ENCODE data around the gene ZNF638. TPM values are rescaled to one million over a fixed set of nuclear protein-coding genes. Genes with fewer than 3 reads are reported as not detected.

Gene ZNF638
- total and polyA plus RNA-seq, 9 of the 15 experiments (the other 6 are each of a cell fraction or from before 2014, with no cell fraction given): 53.3 to 165 (median 98.8) TPM

DNA sequence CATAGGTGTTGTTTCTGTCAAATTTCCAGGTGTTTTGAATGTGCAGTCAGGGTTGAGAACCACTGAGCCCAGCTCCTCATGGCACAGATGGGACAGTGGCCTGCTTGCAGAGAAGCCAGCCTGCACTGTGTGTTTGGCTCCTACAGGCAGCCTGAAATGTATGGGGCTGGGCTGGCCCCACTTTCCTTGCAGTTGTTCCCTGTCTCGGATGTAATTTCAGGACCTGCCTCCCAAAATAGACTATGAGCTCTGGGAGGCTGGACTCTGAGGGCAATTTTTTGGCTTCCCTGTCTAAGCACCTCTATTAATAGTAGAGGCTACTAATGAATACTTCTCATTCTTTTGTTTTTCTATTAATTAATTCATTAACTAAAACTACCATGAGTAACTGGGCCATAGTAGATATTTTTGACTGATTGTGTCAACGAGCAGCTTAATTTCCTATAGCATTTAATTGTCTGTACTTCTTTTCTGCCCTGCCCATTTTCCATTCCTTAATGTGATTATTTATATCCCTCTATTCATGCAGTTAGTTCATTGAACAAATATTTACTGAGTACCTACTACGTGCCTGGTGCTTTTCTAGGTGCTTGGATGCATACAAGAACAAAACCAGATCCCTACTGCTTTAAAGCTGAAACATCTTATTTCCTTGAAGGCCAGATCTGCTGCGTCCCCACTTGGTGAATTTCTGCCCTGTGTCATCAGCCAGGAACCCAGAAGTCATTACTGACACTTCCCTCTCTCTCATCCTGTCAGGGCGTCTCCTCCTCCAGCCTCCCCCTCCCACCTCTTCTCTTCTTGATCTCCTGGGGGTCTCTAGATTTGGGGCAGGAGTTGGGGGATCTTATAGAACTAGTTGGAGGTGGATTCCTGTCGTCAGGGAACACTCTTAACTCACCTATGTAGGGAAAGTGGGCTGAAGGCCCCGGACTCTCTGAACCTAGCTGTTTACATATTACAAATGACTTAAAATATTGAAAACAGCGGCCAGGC, 138.1 kb downstream of the ZNF638 start (continued):
- TF ChIP-seq, protein P1, sequence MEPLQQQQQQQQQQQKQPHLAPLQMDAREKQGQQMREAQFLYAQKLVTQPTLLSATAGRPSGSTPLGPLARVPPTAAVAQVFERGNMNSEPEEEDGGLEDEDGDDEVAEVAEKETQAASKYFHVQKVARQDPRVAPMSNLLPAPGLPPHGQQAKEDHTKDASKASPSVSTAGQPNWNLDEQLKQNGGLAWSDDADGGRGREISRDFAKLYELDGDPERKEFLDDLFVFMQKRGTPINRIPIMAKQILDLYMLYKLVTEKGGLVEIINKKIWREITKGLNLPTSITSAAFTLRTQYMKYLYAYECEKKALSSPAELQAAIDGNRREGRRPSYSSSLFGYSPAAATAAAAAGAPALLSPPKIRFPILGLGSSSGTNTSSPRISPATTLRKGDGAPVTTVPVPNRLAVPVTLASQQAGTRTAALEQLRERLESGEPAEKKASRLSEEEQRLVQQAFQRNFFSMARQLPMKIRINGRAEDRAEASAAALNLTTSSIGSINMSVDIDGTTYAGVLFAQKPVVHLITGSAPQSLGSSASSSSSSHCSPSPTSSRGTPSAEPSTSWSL (CRISPR knock-in tag; IDR thresholded peaks at IDR 0.05; ENCODE audit: borderline replicate concordance): no peak
- TF ChIP-seq, protein P2, sequence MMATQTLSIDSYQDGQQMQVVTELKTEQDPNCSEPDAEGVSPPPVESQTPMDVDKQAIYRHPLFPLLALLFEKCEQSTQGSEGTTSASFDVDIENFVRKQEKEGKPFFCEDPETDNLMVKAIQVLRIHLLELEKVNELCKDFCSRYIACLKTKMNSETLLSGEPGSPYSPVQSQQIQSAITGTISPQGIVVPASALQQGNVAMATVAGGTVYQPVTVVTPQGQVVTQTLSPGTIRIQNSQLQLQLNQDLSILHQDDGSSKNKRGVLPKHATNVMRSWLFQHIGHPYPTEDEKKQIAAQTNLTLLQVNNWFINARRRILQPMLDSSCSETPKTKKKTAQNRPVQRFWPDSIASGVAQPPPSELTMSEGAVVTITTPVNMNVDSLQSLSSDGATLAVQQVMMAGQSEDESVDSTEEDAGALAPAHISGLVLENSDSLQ (IDR thresholded peaks at IDR 0.05): peak; percentile 74
- TF ChIP-seq POLR2H (tag; IDR thresholded peaks at IDR 0.05; ENCODE audit: low read depth): peak; percentile 61
- no peak for TF ChIP-seq JUN (IDR thresholded peaks at IDR 0.05; ENCODE audit: borderline replicate concordance, low read depth, low read length)
- TF ChIP-seq JUN (CRISPR knock-in tag; IDR thresholded peaks at IDR 0.05; ENCODE audit: borderline replicate concordance): no peak
- 0 out of 2 replicates have a peak, but pooled peaks have one; percentile 20 for TF ChIP-seq L3MBTL2 (IDR thresholded peaks at IDR 0.05)
- TF ChIP-seq, protein P3, sequence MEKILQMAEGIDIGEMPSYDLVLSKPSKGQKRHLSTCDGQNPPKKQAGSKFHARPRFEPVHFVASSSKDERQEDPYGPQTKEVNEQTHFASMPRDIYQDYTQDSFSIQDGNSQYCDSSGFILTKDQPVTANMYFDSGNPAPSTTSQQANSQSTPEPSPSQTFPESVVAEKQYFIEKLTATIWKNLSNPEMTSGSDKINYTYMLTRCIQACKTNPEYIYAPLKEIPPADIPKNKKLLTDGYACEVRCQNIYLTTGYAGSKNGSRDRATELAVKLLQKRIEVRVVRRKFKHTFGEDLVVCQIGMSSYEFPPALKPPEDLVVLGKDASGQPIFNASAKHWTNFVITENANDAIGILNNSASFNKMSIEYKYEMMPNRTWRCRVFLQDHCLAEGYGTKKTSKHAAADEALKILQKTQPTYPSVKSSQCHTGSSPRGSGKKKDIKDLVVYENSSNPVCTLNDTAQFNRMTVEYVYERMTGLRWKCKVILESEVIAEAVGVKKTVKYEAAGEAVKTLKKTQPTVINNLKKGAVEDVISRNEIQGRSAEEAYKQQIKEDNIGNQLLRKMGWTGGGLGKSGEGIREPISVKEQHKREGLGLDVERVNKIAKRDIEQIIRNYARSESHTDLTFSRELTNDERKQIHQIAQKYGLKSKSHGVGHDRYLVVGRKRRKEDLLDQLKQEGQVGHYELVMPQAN (IDR thresholded peaks at IDR 0.05; ENCODE audit: borderline replicate concordance): no peak
- peak; percentile 65; the same call in 1 of the 2 replicates for TF ChIP-seq SMAD4 (CRISPR knock-in tag; conservative IDR thresholded peaks at IDR 0.05)
- TF ChIP-seq ZNF133 (CRISPR knock-in tag; IDR thresholded peaks at IDR 0.05): no peak
- peak; percentile 26; the same call in 1 of the 2 replicates for TF ChIP-seq BCL6 (CRISPR knock-in tag; IDR thresholded peaks at IDR 0.05)
- TF ChIP-seq, protein P4, sequence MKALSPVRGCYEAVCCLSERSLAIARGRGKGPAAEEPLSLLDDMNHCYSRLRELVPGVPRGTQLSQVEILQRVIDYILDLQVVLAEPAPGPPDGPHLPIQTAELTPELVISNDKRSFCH (CRISPR knock-in tag; IDR thresholded peaks at IDR 0.05): no peak
- TF ChIP-seq, protein P4 (tag; IDR thresholded peaks at IDR 0.05): no peak
- TF ChIP-seq ZNF175 (CRISPR knock-in tag; IDR thresholded peaks at IDR 0.05; ENCODE audit: low read depth): peak; percentile 50; the same call in 1 of the 2 replicates
- TF ChIP-seq KLF13 (tag; IDR thresholded peaks at IDR 0.05; ENCODE audit: borderline replicate concordance, low read depth): no peak
- no peak for TF ChIP-seq FOXJ2 (tag; IDR thresholded peaks at IDR 0.05)
- no peak for TF ChIP-seq ETS2 (tag; IDR thresholded peaks at IDR 0.05; ENCODE audit: borderline replicate concordance, poor library complexity, severe bottlenecking)
- TF ChIP-seq MEF2D (tag; conservative IDR thresholded peaks at IDR 0.05; ENCODE audit: low read depth): peak; percentile 24; the same call in 1 of the 2 replicates
- no peak for TF ChIP-seq BMI1 (IDR thresholded peaks at IDR 0.05; ENCODE audit: low read length)
- TF ChIP-seq, protein P5, sequence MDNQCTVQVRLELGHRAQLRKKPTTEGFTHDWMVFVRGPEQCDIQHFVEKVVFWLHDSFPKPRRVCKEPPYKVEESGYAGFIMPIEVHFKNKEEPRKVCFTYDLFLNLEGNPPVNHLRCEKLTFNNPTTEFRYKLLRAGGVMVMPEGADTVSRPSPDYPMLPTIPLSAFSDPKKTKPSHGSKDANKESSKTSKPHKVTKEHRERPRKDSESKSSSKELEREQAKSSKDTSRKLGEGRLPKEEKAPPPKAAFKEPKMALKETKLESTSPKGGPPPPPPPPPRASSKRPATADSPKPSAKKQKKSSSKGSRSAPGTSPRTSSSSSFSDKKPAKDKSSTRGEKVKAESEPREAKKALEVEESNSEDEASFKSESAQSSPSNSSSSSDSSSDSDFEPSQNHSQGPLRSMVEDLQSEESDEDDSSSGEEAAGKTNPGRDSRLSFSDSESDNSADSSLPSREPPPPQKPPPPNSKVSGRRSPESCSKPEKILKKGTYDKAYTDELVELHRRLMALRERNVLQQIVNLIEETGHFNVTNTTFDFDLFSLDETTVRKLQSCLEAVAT (IDR thresholded peaks at IDR 0.05): no peak

All from K562 (cell line).